Activated T-cell treated with anti-CD3 and anti-CD28 coated beads for 1 hour (primary cell): ENCODE measurements around the gene TMEM82.
"Not testable (repeated sequence)": the region's sequence is repeated elsewhere in the genome, so short reads cannot be mapped to it uniquely, and the experiment has no call there.

Source experiments
- DNase-seq: peaks from one replicate; pipeline ENCODE4 v3.0.0-alpha.2; 2020; ENCODE audit warnings: low read depth

The TMEM82 gene

DNA sequence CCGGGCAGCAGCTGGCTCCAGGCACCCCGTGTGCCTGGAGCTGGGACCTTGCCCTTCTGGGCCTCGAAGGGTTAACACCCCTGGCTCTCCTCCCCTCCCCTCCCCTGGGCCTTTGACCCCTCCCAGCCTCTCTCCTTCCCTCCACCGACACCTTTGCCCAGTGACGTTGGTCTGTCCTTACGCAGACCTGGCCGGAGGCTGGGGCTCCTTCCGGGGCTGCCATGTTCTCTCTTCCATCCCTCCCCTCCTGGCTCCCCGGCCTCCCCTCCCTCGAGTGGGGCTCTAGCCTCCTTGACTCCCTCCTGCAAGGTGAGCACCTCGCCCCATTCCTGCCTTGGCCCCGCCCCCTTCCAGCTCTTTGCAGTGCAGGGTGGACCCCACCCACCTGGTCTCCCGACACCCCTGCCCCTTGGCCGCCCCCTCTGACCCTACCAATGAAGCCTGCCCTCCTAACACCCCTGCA lies at the start of gene TMEM82:
TSS of gene TMEM82 (plus strand) at position 161 of the 463 bp plus-strand sequence. CDS start at position 222, 61 bp downstream.
- no peak for DNase-seq

- no peak for DNase-seq
Measured at GRCh38 chr1:15693371-15693770, 48.9 kb upstream of the TMEM82 start.

DNA sequence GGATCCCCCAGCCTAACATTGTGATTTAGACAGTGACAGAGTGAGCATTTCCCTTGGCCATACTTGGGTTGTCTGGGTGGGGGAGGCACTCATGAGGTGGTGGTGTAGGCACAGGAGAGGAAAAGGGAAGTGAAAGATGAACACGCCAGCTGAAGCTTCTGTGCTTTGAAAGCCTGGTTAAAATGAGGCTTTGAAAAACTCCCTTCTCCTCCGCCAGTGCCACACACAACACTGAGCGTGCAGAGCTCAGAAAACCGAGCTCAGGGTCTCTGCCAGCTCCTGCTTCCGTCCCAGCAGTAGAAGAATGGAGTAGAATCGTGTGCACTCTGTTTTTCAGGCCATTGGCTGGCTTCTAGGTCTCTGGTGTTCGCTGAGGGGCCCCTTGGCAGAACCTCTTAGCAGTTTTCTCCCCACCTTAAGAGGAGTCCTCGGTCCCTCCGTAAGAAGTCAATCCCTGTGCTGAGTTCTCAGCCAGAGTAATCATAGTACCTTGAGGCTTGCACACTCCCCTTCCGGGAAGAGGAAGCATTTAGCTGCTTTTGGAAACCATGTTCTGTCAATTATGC lies 45.3 kb upstream of the TMEM82 start:
- no peak for DNase-seq

GRCh38 chr1:15698201-15698600 lies 44.1 kb upstream of the TMEM82 start:
- no peak for DNase-seq

DNA sequence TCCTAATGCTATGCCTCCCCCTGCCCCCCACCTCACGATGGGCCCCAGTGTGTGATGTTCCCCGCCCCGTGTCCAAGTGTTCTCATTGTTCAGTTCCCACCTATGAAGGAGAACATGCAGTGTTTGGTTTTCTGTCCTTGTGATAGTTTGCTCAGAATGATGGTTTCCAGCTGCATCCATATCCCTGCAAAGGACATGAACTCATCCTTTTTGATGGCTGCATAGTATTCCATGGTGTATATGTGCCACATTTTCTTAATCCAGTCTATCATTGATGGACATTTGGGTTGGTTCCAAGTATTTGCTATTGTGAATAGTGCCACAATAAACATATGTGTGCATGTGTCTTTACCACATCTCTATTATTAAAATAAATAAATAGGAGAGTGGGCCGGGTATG lies 43.0 kb upstream of the TMEM82 start:
- DNase-seq = not testable (repeated sequence)

GRCh38 chr1:15700508-15700907 lies 41.8 kb upstream of the TMEM82 start:
- DNase-seq = no peak

DNA sequence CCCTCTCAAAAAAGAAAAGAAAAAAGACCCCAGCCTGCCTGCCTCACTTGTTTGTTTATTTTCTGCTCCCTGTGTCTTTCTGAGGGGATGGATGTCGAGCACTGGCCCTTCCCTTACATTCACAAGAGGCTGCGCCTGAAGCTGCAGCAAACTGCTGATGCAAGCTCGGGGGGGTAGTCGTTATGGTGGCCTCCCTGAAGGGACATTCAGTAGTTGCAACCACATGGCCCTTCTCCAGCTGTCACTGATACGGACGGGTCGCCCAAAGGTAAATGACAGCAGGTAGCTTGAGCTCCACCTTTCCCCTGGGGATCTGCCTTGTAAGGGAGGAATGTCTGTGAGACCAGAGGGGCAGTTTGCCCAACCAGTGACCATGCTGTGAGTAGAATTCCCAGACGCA lies 40.5 kb upstream of the TMEM82 start:
- no peak for DNase-seq

- no peak for DNase-seq
Measured at GRCh38 chr1:15702722-15703550, 39.4 kb upstream of the TMEM82 start.

DNA sequence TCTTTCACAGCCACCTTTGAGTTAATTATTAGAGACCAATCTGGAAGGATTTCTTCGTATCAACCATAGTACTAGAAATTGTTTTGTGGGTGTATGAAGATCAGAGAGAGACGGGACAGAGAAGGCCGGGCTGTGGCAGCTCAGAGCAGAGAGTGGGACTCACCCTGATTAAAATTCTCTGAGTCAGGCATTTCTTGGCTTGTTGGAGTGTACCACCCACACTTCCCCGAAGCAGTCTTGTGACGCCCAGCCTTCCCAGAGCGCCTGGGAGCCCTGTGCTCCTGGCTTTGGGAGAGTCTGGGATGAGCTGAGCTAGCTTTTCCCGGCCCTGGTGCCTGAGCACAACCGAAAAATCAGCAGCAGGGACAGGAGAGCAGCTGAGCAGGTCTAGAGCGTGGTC lies 38.7 kb upstream of the TMEM82 start:
- DNase-seq = no peak

DNA sequence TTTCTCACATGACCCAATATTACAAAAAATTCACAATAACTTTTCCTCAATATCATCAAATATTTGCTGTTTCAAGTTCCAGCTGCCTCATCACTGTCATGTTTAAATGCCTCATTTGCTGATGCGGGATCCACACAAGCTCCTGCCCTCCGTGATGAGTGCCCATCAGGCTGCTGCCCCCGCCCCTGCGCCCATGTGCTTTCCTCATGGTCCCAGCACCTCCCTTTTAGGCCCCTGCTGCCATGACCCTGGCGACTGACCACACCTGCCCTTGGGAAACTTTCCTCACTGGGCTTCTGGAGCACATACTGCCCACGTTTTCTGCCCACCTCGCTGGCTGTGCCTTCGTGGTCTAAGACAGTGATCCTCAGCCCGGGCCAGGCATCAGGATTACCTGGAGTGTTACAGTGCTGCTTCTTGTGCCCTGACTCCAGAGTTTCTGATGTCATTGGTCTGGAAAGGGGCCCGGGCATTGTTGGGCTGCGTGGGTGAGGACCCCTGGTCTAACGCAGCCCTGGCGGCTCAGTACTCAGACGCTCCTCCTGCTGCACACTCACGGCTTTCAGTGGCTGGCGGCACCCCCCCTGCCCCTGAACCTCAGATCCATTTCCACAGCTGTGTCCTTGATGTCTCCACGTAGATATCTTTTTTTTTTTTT lies 37.6 kb upstream of the TMEM82 start:
- no peak for DNase-seq

DNA sequence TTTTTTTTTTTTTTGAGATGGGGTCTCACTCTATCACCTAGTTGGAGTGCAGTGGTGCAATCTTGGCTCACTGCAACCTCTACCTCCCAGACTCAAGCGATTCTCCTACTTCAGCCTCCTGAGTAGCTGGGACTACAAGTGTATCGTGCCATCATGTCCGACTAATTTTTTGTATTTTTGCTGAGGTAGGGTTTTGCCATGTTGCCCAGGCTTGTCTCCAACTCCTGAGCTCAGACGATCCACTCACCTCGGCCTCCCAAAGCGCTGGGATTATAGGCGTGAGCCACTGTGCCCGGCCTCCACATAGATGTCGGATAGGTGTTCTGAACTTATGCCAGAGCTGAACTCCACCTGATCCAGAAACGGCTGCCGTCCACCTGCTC lies 37.1 kb upstream of the TMEM82 start:
- DNase-seq = no peak

- DNase-seq = no peak
Measured at GRCh38 chr1:15706751-15707150, 35.5 kb upstream of the TMEM82 start.

GRCh38 chr1:15707239-15707925 lies 34.9 kb upstream of the TMEM82 start:
- DNase-seq = no peak

DNA sequence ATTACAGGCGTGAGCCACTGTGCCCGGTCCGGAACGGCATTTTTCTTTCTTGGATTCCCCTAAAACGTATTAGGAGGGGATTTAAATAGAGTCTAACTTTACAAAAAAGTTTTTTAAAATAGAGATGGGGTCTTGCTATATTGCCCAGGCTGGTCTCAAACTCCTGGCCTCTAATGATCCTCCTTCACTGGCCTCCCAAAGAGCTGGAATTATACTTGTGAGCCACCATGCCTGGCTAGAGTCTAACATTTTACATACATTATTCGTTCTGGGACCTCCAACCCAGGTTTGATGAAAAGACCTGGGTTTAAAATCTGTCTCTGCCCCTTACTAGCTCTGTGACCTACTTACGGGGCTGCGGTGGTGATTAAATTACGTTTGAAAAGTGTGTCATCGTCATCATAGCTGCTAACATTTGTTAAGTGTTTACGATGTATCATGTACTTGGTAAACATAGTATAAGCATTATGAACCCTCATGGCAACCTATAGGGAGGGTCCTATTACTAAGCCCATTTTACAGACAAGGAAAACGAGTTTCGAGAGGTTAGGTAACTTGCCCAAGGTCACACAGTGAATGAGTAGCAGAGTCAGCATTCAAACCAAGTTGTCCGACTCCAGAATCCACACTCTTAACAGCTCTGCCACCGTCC lies 33.7 kb upstream of the TMEM82 start:
- no peak for DNase-seq

DNA sequence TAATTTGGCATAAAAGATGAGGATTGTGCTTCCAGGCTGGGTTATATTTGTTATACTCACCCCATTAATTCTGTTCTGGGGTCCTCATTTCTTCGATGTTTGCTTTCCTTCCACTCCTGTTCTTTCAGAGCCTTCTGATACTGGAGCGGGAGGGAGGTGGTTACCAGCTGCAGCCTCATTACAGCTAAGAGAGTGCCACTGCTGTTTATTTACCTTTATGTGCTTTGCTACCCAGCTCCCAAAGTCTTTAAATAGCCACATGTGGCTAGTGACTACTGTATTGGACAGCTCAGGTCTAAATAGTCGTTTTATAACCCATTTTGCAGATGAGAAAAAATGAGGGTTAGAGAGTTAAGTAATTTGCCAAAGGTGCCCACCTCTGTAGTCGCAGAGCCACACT lies 33.1 kb upstream of the TMEM82 start:
- DNase-seq = no peak

DNA sequence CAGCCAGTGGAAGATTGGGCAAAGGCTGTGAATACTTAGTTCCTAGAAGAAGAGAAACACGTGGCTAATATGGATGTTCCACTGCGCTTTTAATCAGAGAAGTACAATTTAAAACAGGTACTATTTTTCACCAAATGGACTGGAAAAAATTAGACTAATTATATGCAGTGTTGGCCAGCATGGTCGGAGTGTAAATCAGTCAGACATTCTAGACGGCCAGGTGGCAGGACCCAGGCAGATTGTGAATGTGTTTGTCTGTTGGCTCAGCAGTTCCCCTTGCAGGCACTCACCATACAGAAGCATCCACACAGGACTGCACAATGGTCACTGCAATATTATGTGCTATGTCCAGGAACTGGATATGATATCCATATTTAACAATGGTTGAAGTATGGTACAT lies 30.1 kb upstream of the TMEM82 start:
- DNase-seq = no peak

GRCh38 chr1:15714406-15715136 lies 27.7 kb upstream of the TMEM82 start:
- no peak for DNase-seq

DNA sequence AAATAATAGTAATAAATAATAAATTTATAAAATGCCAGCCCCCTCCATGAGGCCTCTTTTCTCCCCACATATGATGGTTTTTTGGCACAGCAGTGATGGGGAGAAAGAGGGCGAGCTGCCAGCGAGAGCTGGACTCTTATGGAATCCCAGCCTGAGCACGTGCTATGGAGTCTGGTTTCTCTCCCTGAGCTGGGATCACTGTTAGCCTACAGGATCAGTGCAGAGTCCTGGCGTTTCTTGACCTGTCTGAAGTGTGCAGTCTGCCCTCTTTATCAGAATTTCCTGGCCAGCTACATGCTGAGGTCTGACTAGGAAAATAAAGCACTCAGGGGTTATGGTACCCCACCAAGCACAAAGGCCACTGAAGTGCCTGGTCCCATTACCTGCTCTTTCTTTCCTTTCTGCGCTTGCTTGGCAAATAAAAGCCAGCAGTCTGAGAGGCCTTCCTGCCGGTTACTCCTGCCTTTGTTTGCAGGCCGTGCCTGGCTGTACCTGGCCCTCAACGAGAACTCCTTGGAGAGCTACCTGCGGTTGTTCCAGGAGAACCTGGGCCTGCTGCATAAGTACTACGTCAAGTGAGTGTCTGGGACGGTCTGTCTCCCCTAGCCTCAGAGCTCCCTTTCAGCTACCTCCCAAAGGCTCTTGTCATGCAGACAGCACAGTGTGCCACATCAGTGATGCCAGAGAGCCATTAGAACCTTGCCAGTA lies 24.7 kb upstream of the TMEM82 start:
- DNase-seq = no peak

GRCh38 chr1:15718199-15718601 lies 24.1 kb upstream of the TMEM82 start:
- no peak for DNase-seq

- no peak for DNase-seq
Measured at GRCh38 chr1:15719381-15720120, 22.7 kb upstream of the TMEM82 start.
